Measurements from ENCODE around the gene EGFR.

The EGFR gene

DNA sequence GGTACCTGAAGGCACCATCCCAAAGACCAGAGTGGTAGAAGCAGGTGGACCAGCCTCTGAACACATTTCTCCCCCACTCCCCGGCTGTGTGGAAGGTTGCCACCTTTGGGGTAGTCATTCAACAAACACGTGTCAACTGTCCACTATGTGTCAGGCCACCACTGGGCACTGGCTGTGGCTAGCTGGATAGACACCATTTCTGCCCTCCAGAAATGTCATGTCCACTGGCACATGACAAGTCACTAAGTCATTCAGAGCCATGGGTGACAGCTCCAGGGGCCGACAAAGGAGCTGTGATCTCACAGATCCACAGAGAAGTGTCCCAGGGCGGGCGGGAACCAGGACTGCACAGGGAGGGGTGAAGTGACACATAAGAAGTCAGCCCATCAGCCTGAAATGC, 99.6 kb downstream of the EGFR start:
- no peak overlapping the region for H3K4me3 ChIP-seq (ENCODE audit: low read depth, low read length)
- TF ChIP-seq, protein P1, sequence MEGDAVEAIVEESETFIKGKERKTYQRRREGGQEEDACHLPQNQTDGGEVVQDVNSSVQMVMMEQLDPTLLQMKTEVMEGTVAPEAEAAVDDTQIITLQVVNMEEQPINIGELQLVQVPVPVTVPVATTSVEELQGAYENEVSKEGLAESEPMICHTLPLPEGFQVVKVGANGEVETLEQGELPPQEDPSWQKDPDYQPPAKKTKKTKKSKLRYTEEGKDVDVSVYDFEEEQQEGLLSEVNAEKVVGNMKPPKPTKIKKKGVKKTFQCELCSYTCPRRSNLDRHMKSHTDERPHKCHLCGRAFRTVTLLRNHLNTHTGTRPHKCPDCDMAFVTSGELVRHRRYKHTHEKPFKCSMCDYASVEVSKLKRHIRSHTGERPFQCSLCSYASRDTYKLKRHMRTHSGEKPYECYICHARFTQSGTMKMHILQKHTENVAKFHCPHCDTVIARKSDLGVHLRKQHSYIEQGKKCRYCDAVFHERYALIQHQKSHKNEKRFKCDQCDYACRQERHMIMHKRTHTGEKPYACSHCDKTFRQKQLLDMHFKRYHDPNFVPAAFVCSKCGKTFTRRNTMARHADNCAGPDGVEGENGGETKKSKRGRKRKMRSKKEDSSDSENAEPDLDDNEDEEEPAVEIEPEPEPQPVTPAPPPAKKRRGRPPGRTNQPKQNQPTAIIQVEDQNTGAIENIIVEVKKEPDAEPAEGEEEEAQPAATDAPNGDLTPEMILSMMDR (IDR thresholded peaks at IDR 0.05; ENCODE audit: borderline replicate concordance, insufficient read depth, low read depth, low read length): no peak

DNA sequence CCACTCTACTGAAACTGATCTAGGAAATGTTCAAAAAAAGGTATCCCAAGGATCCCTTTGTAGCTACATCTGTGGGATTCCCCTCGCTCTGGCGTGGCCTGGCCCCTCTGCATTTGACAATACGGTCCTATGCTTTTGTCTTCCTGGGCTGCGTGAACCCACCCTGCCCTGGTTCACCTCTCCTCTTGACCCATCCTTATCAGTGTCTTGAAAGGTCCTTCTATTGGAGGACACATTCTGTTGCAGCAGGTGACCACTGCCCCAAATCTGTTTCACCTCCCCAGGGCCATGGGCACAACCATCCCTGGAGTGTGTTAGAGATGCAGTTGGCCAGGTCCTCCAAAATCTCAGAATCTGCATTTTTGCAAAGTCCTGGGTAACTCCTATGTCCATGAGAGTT, 100.8 kb downstream of the EGFR start:
- no peak overlapping the region for H3K4me3 ChIP-seq (ENCODE audit: low read depth, low read length)
- TF ChIP-seq, protein P1 (IDR thresholded peaks at IDR 0.05; ENCODE audit: borderline replicate concordance, insufficient read depth, low read depth, low read length): no peak

DNA sequence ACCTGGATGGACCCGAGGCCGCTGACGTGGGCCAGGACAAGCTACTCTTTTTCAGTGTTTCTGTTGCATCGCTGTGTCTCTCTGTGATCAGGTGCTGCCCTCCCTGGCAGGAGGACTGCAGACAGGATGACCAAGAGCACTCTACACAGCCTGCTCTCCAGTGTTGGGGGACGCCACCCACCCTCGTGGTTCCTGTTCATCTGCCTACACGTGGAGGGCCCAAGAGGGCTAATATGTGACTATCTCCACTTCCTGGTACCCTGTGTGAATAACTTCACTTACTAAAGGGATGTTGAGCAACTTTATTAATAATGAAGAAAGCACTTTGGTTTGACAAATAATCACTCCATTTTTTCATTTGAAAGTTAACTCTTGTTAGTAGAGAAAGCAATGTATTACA, 101.3 kb downstream of the EGFR start:
- H3K4me3 ChIP-seq (ENCODE audit: low read depth, low read length): no peak overlapping the region

DNA sequence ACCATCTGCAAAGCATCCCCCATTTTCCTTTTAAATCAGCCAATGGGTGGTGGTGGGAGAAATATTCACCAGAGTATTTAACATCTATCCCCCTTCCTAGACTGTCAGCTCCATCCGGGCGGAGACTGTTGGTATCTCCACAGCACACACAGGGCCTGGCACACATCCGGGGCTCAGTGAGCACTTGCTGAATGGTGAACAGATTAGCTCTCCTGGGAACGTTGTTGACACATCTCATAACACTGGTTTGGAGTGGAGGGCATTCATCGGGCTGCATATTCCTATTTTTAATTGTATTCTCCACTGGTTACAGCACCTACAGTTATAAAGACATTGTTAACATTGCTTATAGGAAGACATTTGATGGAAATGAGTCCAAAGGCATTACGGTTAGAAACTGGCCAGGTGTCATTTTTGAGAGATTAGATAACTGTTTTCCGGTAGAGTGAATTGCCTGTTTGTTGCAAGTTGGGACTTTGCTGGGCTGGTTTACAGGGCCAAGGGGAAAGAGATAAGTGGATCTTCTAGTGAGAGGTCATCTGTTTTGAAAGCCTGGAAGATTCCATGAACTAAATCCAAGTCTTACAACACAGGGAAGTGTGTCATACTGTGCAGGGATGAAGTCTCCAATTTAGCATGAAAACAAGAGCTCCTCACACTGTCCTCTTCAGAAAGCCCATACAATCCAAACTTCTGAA, 101.8 kb downstream of the EGFR start:
- TF ChIP-seq, protein P1 (IDR thresholded peaks at IDR 0.05; ENCODE audit: borderline replicate concordance, insufficient read depth, low read depth, low read length): no peak
- H3K4me3 ChIP-seq (ENCODE audit: low read depth, low read length): no peak overlapping the region

More for the DNA sequence above, 101.3 kb downstream of the EGFR start:
- TF ChIP-seq, protein P1 (IDR thresholded peaks at IDR 0.05; ENCODE audit: borderline replicate concordance, insufficient read depth, low read depth, low read length): no peak

DNA sequence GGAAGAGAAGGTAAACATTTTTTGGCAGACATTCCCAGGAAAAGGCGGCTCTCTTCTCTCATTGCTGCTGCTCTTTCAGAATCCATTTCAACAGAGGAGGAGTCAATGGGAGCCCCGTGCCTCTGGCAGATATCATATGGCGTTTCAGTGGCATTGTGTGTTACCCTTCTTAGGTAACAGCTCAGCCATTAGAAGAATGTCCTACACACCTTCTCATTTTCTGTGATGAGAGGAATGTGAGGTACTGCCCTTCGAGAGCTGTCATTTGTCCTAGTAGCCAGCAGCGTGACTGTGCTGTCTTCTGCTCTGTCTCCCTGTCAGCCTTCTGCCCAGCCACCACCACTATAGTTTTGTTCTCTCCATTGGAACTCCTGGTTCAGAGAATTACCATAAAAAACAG, 102.4 kb downstream of the EGFR start:
- H3K4me3 ChIP-seq (ENCODE audit: low read depth, low read length): no peak overlapping the region

DNA sequence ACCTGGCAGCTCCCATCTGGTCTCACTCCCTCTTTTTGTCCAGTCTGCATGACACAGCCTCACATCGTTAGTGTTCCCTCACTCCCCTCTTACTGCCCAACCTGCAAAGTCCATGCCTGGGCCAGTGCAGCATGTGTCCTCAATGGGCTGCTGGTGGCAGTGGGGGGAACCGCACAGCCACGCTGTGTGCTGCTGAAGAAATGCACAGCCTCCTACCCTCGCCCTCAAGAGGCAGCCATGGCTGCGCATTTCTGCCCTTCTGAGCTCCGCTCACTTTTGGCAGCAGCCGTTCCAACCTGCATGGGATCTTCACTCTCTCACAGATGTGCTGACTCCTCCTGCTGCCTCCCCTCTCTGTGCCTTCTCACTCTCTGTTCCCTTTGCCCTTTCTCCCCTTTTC, 103.4 kb downstream of the EGFR start:
- TF ChIP-seq, protein P1 (IDR thresholded peaks at IDR 0.05; ENCODE audit: borderline replicate concordance, insufficient read depth, low read depth, low read length): no peak
- H3K4me3 ChIP-seq (ENCODE audit: low read depth, low read length): no peak overlapping the region

More for the DNA sequence above, 102.4 kb downstream of the EGFR start:
- TF ChIP-seq, protein P1 (IDR thresholded peaks at IDR 0.05; ENCODE audit: borderline replicate concordance, insufficient read depth, low read depth, low read length): no peak

Measured in GM12875 (cell line).